Stimulated activated CD4-positive, alpha-beta T cell treated with anti-CD3 and anti-CD28 coated beads, Interleukin-15, amount 100 ng/mL, for 48 hours (primary cell): ENCODE results near the gene EYA2.

Experiments
- DNase-seq, 2 donors: peaks; one replicate each; pipeline ENCODE4 v3.0.0-alpha.2; 2020; ENCODE audit warnings: low read depth in 2 of 2

EYA2 gene

GRCh38 chr20:46979603-46980241, 85.1 kb downstream of the EYA2 start:
- no peak for DNase-seq

- DNase-seq = no peak
These were observed 86.5 kb downstream of the EYA2 start for GRCh38 chr20:46981184-46981583.

GRCh38 chr20:46983466-46983865, 88.8 kb downstream of the EYA2 start:
- DNase-seq = no peak

- no peak for DNase-seq
These were observed 89.8 kb downstream of the EYA2 start for GRCh38 chr20:46984405-46984804.

GRCh38 chr20:46985250-46985649, 90.6 kb downstream of the EYA2 start:
- DNase-seq = no peak

GRCh38 chr20:46985671-46986070, 91.0 kb downstream of the EYA2 start:
- DNase-seq = no peak

- DNase-seq = no peak
These were observed 92.4 kb downstream of the EYA2 start for GRCh38 chr20:46987001-46987400.

- peak in 1 of 2 donors; percentile 31 for DNase-seq
These were observed 95.5 kb downstream of the EYA2 start for GRCh38 chr20:46990017-46990595.

GRCh38 chr20:46990596-46991104, 96.0 kb downstream of the EYA2 start:
- no peak for DNase-seq

GRCh38 chr20:46991168-46991567, 96.5 kb downstream of the EYA2 start:
- no peak for DNase-seq

GRCh38 chr20:46991880-46992639, 97.4 kb downstream of the EYA2 start:
- DNase-seq = no peak

- DNase-seq = no peak
These were observed 98.0 kb downstream of the EYA2 start for GRCh38 chr20:46992640-46993035.

- DNase-seq = no peak
These were observed 98.9 kb downstream of the EYA2 start for GRCh38 chr20:46993465-46994095.

GRCh38 chr20:46994341-46994740, 99.7 kb downstream of the EYA2 start:
- DNase-seq = peak; percentile 56 to 58

- no peak for DNase-seq
These were observed 101.0 kb downstream of the EYA2 start for GRCh38 chr20:46995561-46996142.

- DNase-seq = no peak
These were observed 102.5 kb downstream of the EYA2 start for GRCh38 chr20:46997187-46997586.

- DNase-seq = no peak
These were observed 104.0 kb downstream of the EYA2 start for GRCh38 chr20:46998477-46999240.

- DNase-seq = no peak
These were observed 105.3 kb downstream of the EYA2 start for GRCh38 chr20:46999801-47000465.

GRCh38 chr20:47003223-47003622, 108.6 kb downstream of the EYA2 start:
- no peak for DNase-seq

- no peak for DNase-seq
These were observed 109.5 kb downstream of the EYA2 start for GRCh38 chr20:47004179-47004578.
